Kidney (tissue), 14 donors: ENCODE data around the gene PACSIN1. TPM values are rescaled to one million over a fixed set of nuclear protein-coding genes. Genes with fewer than 3 reads are reported as not detected.

Experiments used
- DNase-seq, 5 donors: peaks; one replicate each; pipeline ENCODE4 v3.0.0-alpha.2; 2013 to 2020
- FAIRE-seq: peaks from 2 replicates; lab custom pipeline; 2012; peaks lifted over from hg19 to GRCh38; lab: Jason Lieb, UNC
- H3K27ac ChIP-seq, 2 donors: one replicate each; pipeline ENCODE4 v1.7.0; 2013; ENCODE audit warnings: low read depth in 2 of 2, low read length in 2 of 2, inconsistent platforms in 1 of 2
- H3K27me3 ChIP-seq: one replicate; pipeline ENCODE4 v1.7.1; 2013; ENCODE audit warnings: low read length, inconsistent platforms; ENCODE audit not compliant: control insufficient read depth, insufficient read depth
- H3K36me3 ChIP-seq, 3 donors: one replicate each; pipeline versions ENCODE4 v1.7.0 to v1.7.1; 2013; ENCODE audit warnings: low read length in 3 of 3, control low read depth in 1 of 3, inconsistent platforms in 1 of 3; ENCODE audit not compliant: insufficient read depth in 3 of 3, control insufficient read depth in 2 of 3
- H3K4me1 ChIP-seq, 3 donors: one replicate each; pipeline versions ENCODE4 v1.7.0 to v1.7.1; 2013; ENCODE audit warnings: low read length in 3 of 3, inconsistent platforms in 1 of 3, low read depth in 1 of 3; ENCODE audit not compliant: control insufficient read depth in 2 of 3, insufficient read depth in 2 of 3
- H3K4me3 ChIP-seq, 3 donors: one replicate each; pipeline versions ENCODE4 v1.7.0 to v1.8.1; 2013; ENCODE audit warnings: low read length in 3 of 3, control low read depth in 1 of 3, inconsistent platforms in 1 of 3
- H3K9ac ChIP-seq, 3 donors: one replicate each; pipeline versions ENCODE4 v1.7.0 to v1.7.1; 2013; ENCODE audit warnings: low read length in 3 of 3, control low read depth in 1 of 3, inconsistent platforms in 1 of 3
- H3K9me3 ChIP-seq, 3 donors: one replicate each; pipeline versions ENCODE4 v1.7.0 to v1.7.1; 2013; ENCODE audit warnings: low read length in 3 of 3, control low read depth in 1 of 3, inconsistent platforms in 1 of 3; ENCODE audit not compliant: control insufficient read depth in 2 of 3, insufficient read depth in 1 of 3
- CTCF ChIP-seq: IDR thresholded peaks from 3 replicates; pipeline ENCODE4 v1.5.1; 2012; ENCODE audit warnings: mild to moderate bottlenecking, moderate library complexity, borderline replicate concordance; ENCODE audit not compliant: insufficient read depth; ENCODE audit errors: extremely low read depth
- intact Hi-C: fragments of 100-400 bp; cut with DNase I; formaldehyde crosslinking; loops from one replicate; pipeline ENCODE4 v1.11.1; 2022
- polyA plus RNA-seq: library from polyadenylated mRNA; stranded (reverse); fragments of 350-450 nt; fragmentation: Illumina TruSeq; extraction: RNeasy Lipid Tissue Mini Kit (QIAGEN cat#74804); gene quantifications from one replicate; pipeline ENCODE4 v1.2.3, GENCODE V29; 2014; ENCODE audit warnings: low read depth, low replicate concordance; ENCODE audit not compliant: insufficient read depth
- total RNA-seq: library from RNA; stranded (reverse); fragmentation: NEBNext Ultra II Directional; extraction: Animal tissue kit (Norgen Biotek cat#: 25700); gene quantifications from one replicate; pipeline ENCODE4 v1.2.1, GENCODE V29; 2021
- donor health status: control.
- donor health status: control.
- donor health status: control.
- donor health status: control.
- donor health status: control.
- donor health status: DM: yes; HTN: yes; CAD: no.
- donor health status: Normal renal cell carcinoma (clear cell type).

The PACSIN1 gene
- total and polyA plus RNA-seq, 2 donors from 2014 or later: 1.7 to 4.1 TPM

- FAIRE-seq: no peak
- H3K27me3 ChIP-seq: no peaks in the 10 kb centered on the region
- H3K4me1 ChIP-seq: no peaks in the 10 kb centered on the region
- no peak for DNase-seq
- H3K27ac ChIP-seq: no peak overlapping the region
- H3K36me3 ChIP-seq: no peaks in the 10 kb centered on the region
- no peaks in the 10 kb centered on the region for H3K9me3 ChIP-seq
- H3K9ac ChIP-seq: no peak overlapping the region
- intact Hi-C loops: no loop called here
- no peak for TF ChIP-seq CTCF
- H3K4me3 ChIP-seq: no peak overlapping the region
Measured at GRCh38 chr6:34445313-34445860, 20.5 kb upstream of the PACSIN1 start.

- TF ChIP-seq CTCF: no peak
- peaks cover 0 to 2% (median 0%) of the 10 kb centered on the region in 3 donors for H3K9me3 ChIP-seq
- no peaks in the 10 kb centered on the region for H3K27me3 ChIP-seq
- no peak overlapping the region for H3K4me3 ChIP-seq
- H3K9ac ChIP-seq: no peak overlapping the region
- intact Hi-C loops: no loop called here
- no peak for FAIRE-seq
- no peaks in the 10 kb centered on the region for H3K4me1 ChIP-seq
- no peak overlapping the region for H3K27ac ChIP-seq
- H3K36me3 ChIP-seq: no peaks in the 10 kb centered on the region
- DNase-seq: peak in 4 of 5 donors; percentile 74 to 90 (median 84)
Measured at GRCh38 chr6:34447386-34447785, 18.5 kb upstream of the PACSIN1 start.

GRCh38 chr6:34447910-34448309, 18.0 kb upstream of the PACSIN1 start:
- Histone ChIP-seq H3K9me3 (peaks cover 0 to 2% (median 0%) of the 10 kb centered on the region in 3 donors), H3K4me1 (no peaks in the 10 kb centered on the region), H3K9ac (no peak overlapping the region), H3K27ac (no peak overlapping the region), H3K36me3 (no peaks in the 10 kb centered on the region), H3K27me3 (no peaks in the 10 kb centered on the region), H3K4me3 (no peak overlapping the region)
- DNase-seq: peak in 4 of 5 donors; percentile 75 to 83 (median 79)
- TF ChIP-seq CTCF: no peak
- intact Hi-C loops: no loop called here
- no peak for FAIRE-seq

GRCh38 chr6:34451192-34451591, 14.7 kb upstream of the PACSIN1 start:
- H3K9me3 ChIP-seq: peaks cover 0 to 2% (median 0%) of the 10 kb centered on the region in 3 donors
- no peak overlapping the region for H3K27ac ChIP-seq
- H3K27me3 ChIP-seq: no peaks in the 10 kb centered on the region
- intact Hi-C loops: no loop called here
- TF ChIP-seq CTCF: no peak
- DNase-seq (no peak), FAIRE-seq (no peak)
- no peak overlapping the region for H3K9ac ChIP-seq
- no peak overlapping the region for H3K4me3 ChIP-seq
- H3K4me1 ChIP-seq: no peaks in the 10 kb centered on the region
- no peaks in the 10 kb centered on the region for H3K36me3 ChIP-seq
